Testis (tissue), 3 donors: ENCODE data around the gene DNAAF2. TPM values are rescaled to one million over a fixed set of nuclear protein-coding genes. Genes with fewer than 3 reads are reported as not detected.
"Not testable (repeated sequence)": the region's sequence is repeated elsewhere in the genome, so short reads cannot be mapped to it uniquely, and the experiment has no call there.

ENCODE experiments used
- DNase-seq: peaks from one replicate; pipeline ENCODE4 v3.0.0-alpha.2; 2019
- H3K27ac ChIP-seq, 2 donors: fragments of 200-600 bp; sonication (generic); one replicate each; pipeline ENCODE4 v1.5.1; 2019
- H3K27me3 ChIP-seq: fragments of 200-600 bp; sonication (generic); one replicate; pipeline ENCODE4 v1.5.1; 2019
- H3K36me3 ChIP-seq: fragments of 200-600 bp; sonication (generic); one replicate; pipeline ENCODE4 v1.5.1; 2017; ENCODE audit warnings: low read depth; ENCODE audit errors: missing control alignments
- H3K4me1 ChIP-seq: fragments of 200-600 bp; sonication (generic); one replicate; pipeline ENCODE4 v1.5.1; 2019
- H3K4me3 ChIP-seq, 2 donors: fragments of 200-600 bp; sonication (generic); one replicate each; pipeline ENCODE4 v1.5.1; 2017 to 2019
- H3K9me3 ChIP-seq: fragments of 200-600 bp; sonication (generic); one replicate; pipeline ENCODE4 v1.5.1; 2017
- POLR2A ChIP-seq: fragments of 450-650 bp; IDR thresholded peaks from one replicate; pipeline ENCODE4 v1.6.1; 2017; ENCODE audit warnings: antibody characterized with exemption, mild to moderate bottlenecking, moderate library complexity
- WGBS, 2 donors: methylation state at CpG; one replicate each; pipeline ENCODE4 v1.1.5; 2018; 5-methylcytosine and 5-hydroxymethylcytosine counted together
- intact Hi-C: fragments of 100-400 bp; cut with DNase I; formaldehyde crosslinking; loops from one replicate; pipeline ENCODE4 v1.15.1; 2023; ENCODE audit warnings: low total_unique reads
- polyA plus RNA-seq: library from polyadenylated mRNA; stranded (reverse); fragments of 350-450 nt; fragmentation: Illumina TruSeq; extraction: RNeasy Lipid Tissue Mini Kit (QIAGEN cat#74804); gene quantifications from one replicate; pipeline ENCODE4 v1.2.3, GENCODE V29; 2014; ENCODE audit warnings: low read depth, low replicate concordance; ENCODE audit not compliant: insufficient read depth
- total RNA-seq, 2 donors: library from RNA; depleted of rRNA; stranded (reverse); fragments of >200 nt; gene quantifications; one replicate each; pipeline ENCODE4 v1.2.3, GENCODE V29; 2016
- TF ChIP-seq, protein P1 (sequence below), 3 experiments: fragments of 450-650 bp in 2 of 3; fragments of 200-600 bp in 1 of 3; sonication (generic) in 1 of 3; IDR thresholded peaks; one replicate each; pipeline ENCODE4 v1.5.1; 2016 to 2019; ENCODE audit warnings: antibody characterized with exemption in 3 of 3, mild to moderate bottlenecking in 2 of 3, moderate library complexity in 1 of 3

DNAAF2 gene
- total and polyA plus RNA-seq, 3 donors from 2014 or later, result 12.7 to 18.2 (median 15.3) TPM

GRCh38 chr14:49589387-49589786 lies 45.7 kb downstream of the DNAAF2 start:
- WGBS, 2 donors, result 78 to 84% methylated on average over 3 of the region's 3 CpGs
- H3K4me3 ChIP-seq, result no peak overlapping the region
- TF ChIP-seq, protein P1, sequence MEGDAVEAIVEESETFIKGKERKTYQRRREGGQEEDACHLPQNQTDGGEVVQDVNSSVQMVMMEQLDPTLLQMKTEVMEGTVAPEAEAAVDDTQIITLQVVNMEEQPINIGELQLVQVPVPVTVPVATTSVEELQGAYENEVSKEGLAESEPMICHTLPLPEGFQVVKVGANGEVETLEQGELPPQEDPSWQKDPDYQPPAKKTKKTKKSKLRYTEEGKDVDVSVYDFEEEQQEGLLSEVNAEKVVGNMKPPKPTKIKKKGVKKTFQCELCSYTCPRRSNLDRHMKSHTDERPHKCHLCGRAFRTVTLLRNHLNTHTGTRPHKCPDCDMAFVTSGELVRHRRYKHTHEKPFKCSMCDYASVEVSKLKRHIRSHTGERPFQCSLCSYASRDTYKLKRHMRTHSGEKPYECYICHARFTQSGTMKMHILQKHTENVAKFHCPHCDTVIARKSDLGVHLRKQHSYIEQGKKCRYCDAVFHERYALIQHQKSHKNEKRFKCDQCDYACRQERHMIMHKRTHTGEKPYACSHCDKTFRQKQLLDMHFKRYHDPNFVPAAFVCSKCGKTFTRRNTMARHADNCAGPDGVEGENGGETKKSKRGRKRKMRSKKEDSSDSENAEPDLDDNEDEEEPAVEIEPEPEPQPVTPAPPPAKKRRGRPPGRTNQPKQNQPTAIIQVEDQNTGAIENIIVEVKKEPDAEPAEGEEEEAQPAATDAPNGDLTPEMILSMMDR (IDR thresholded peaks at IDR 0.05), result no peak
- no peak for TF ChIP-seq POLR2A
- H3K27me3 ChIP-seq, result no peaks in the 10 kb centered on the region
- intact Hi-C loops, result no loop called here
- no peak for DNase-seq
- H3K36me3 ChIP-seq, result no peaks in the 10 kb centered on the region
- H3K9me3 ChIP-seq, result no peaks in the 10 kb centered on the region
- H3K4me1 ChIP-seq, result peaks cover 2% of the 10 kb centered on the region
- H3K27ac ChIP-seq, result no peak overlapping the region

DNA sequence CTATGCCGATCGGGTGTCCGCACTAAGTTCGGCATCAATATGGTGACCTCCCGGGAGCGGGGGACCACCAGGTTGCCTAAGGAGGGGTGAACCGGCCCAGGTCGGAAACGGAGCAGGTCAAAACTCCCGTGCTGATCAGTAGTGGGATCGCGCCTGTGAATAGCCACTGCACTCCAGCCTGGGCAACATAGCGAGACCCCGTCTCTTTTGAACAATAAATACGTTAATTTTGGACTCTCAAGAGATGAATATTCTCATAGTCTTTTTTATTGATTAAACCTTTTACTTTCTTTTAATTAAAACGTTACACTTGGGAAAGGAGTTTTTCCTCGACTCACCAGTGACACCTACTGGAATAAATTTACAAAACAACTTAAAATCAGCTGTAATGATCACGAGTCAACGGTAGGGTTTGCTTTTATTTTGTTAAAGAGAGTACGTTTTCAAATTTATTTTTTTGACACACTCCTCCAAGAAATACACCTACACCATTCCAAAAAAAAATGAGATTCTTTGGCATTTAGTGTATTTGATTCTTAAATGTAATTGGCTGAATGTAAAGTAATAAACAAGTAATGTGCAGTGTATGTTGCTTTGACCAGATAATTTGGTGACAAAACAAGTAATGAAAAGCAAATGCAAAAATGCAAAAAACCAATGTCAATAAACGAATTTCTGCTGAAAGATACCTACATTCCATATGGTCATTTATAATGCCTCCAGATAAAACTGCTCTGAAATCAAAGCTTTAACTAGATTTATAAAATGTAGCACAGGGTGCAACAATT lies 48.2 kb downstream of the DNAAF2 start:
- Histone ChIP-seq H3K27ac (peak overlapping the region; percentile 84 to 92), H3K4me3 (peak overlapping the region; percentile 94 to 95), H3K27me3 (no peaks in the 10 kb centered on the region), H3K4me1 (peaks cover 10% of the 10 kb centered on the region), H3K9me3 (no peaks in the 10 kb centered on the region), H3K36me3 (no peaks in the 10 kb centered on the region)
- DNase-seq, result peak; percentile 26
- no peak for TF ChIP-seq POLR2A
- TF ChIP-seq, protein P1 (IDR thresholded peaks at IDR 0.05), result peak; percentile 77 to 91 (median 84)
- WGBS, 2 donors, result 2% methylated on average over 12 to 15 of the region's 21 CpGs
- intact Hi-C loops, result no loop called here

GRCh38 chr14:49585803-49586672 lies 49.0 kb downstream of the DNAAF2 start, which contains the start of gene RPS29:
RPS29 (minus strand) TSS chr14:49586380; CDS start chr14:49586346, 34 bp downstream.
- Histone ChIP-seq H3K27me3 (no peaks in the 10 kb centered on the region), H3K36me3 (no peaks in the 10 kb centered on the region), H3K4me1 (peaks cover 10% of the 10 kb centered on the region), H3K27ac (peak within 1 kb of the TSS; percentile 84 to 92), H3K9me3 (no peaks in the 10 kb centered on the region), H3K4me3 (peak within 1 kb of the TSS; percentile 94 to 95)
- TF ChIP-seq, protein P1 (IDR thresholded peaks at IDR 0.05), result no peak
- TF ChIP-seq POLR2A, result peak; percentile 42
- 0 to 1% methylated on average over 31 to 51 of the region's 55 CpGs for WGBS, 2 donors
- peak; percentile 98 for DNase-seq
- intact Hi-C loops, result no loop called here

- H3K9me3 ChIP-seq, H3K27me3 ChIP-seq, H3K36me3 ChIP-seq, intact Hi-C loops: not testable (repeated sequence)
- peaks cover 10% of the 10 kb centered on the region for H3K4me1 ChIP-seq
- H3K27ac ChIP-seq, result peak overlapping the region; percentile 84 to 92
- WGBS, 2 donors, result 8 to 12% methylated on average over 32 of the region's 32 CpGs
- H3K4me3 ChIP-seq, result peak overlapping the region; percentile 94 to 95
- peak; percentile 24 for DNase-seq
Observed at GRCh38 chr14:49584981-49585640, 49.9 kb downstream of the DNAAF2 start.

- Histone ChIP-seq H3K27me3 (no peaks in the 10 kb centered on the region), H3K4me3 (no peak overlapping the region), H3K36me3 (no peaks in the 10 kb centered on the region), H3K9me3 (no peaks in the 10 kb centered on the region), H3K27ac (no peak overlapping the region), H3K4me1 (peaks cover 10% of the 10 kb centered on the region)
- intact Hi-C loops, result no loop called here
- 80 to 81% methylated on average over 11 of the region's 11 CpGs for WGBS, 2 donors
- DNase-seq, result no peak
- TF ChIP-seq, protein P1 (IDR thresholded peaks at IDR 0.05), result no peak
- no peak for TF ChIP-seq POLR2A
Observed at GRCh38 chr14:49584058-49584457, 51.0 kb downstream of the DNAAF2 start.
